Measurements from ENCODE around the gene PDE4A. TPM values are rescaled to one million over a fixed set of nuclear protein-coding genes. Genes with fewer than 3 reads are reported as not detected.

The PDE4A gene
- total and polyA plus RNA-seq, 10 of the 15 experiments (the other 5 are each of a cell fraction or from before 2014, with no cell fraction given): 0.24 to 13.3 (median 4.9) TPM

DNA sequence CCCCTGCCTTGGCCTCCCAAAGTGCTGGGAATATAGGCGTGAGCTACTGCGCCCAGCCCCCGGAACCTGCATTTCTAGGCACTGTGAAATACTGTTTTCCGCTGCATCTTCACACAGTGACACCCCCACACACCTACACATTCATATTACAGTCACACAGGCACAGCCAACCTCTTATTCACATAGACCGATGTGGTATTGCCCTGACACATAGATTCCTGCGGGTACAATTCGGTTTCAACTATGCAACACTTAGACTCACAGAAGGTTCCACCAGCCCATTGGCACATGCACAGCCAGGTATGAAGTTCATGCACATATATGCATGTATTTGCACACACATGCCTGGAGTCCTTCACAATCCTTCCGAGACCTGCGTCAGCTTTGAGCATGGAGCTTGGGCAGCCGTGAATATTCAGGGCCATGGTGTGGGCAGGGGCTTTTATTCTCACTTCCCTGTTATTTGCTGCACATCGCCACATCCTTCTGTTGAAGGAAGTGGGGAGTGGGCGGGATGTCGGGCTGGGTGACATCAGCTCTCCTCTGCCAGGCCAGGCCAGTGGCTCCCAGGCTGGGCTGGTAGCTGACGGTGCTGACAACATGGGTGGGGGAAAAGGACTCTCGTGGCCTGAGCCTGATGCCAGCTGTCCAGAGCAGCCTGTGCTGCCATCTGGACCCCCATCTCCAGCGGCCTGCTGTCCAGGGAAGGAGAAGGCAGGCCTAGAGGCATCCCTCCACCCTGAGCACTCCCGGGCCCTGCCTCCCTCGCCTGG, 11.6 kb upstream of the PDE4A start (continued):
- TF ChIP-seq ELK1 (IDR thresholded peaks at IDR 0.05; ENCODE audit: low read depth, low read length): 0 out of 2 replicates have a peak, but pooled peaks have one; percentile 27
- no peak for TF ChIP-seq SRF (IDR thresholded peaks at IDR 0.05; ENCODE audit: low read depth in 2 of 2, low read length in 2 of 2)
- TF ChIP-seq TAF1 (IDR thresholded peaks at IDR 0.05; ENCODE audit: borderline replicate concordance, low read depth, low read length): no peak
- no peak for TF ChIP-seq TCF7 (IDR thresholded peaks at IDR 0.05; ENCODE audit: borderline replicate concordance)
- no peak for TF ChIP-seq STAT1 (conservative IDR thresholded peaks at IDR 0.05)
- TF ChIP-seq RAD21 (IDR thresholded peaks at IDR 0.05; ENCODE audit: insufficient read depth, low read depth, low read length): no peak
- peak; percentile 81; the same call in 1 of the 3 replicates for TF ChIP-seq POU2F2 (IDR thresholded peaks at IDR 0.05; ENCODE audit: borderline replicate concordance, low read depth, low read length)
- TF ChIP-seq, protein P1, sequence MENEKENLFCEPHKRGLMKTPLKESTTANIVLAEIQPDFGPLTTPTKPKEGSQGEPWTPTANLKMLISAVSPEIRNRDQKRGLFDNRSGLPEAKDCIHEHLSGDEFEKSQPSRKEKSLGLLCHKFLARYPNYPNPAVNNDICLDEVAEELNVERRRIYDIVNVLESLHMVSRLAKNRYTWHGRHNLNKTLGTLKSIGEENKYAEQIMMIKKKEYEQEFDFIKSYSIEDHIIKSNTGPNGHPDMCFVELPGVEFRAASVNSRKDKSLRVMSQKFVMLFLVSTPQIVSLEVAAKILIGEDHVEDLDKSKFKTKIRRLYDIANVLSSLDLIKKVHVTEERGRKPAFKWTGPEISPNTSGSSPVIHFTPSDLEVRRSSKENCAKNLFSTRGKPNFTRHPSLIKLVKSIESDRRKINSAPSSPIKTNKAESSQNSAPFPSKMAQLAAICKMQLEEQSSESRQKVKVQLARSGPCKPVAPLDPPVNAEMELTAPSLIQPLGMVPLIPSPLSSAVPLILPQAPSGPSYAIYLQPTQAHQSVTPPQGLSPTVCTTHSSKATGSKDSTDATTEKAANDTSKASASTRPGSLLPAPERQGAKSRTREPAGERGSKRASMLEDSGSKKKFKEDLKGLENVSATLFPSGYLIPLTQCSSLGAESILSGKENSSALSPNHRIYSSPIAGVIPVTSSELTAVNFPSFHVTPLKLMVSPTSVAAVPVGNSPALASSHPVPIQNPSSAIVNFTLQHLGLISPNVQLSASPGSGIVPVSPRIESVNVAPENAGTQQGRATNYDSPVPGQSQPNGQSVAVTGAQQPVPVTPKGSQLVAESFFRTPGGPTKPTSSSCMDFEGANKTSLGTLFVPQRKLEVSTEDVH (IDR thresholded peaks at IDR 0.05; ENCODE audit: low read depth, partially characterized antibody): no peak
- TF ChIP-seq ZNF274 (IDR thresholded peaks at IDR 0.05; ENCODE audit: insufficient read depth, insufficient read length): no peak
- TF ChIP-seq EGR1 (IDR thresholded peaks at IDR 0.05; ENCODE audit: borderline replicate concordance in 1 of 2, low read depth in 2 of 2, low read length in 2 of 2): peak in 1 of 2 experiments; percentile 79; a peak in 1 of 3 replicates
- TF ChIP-seq, protein P2, sequence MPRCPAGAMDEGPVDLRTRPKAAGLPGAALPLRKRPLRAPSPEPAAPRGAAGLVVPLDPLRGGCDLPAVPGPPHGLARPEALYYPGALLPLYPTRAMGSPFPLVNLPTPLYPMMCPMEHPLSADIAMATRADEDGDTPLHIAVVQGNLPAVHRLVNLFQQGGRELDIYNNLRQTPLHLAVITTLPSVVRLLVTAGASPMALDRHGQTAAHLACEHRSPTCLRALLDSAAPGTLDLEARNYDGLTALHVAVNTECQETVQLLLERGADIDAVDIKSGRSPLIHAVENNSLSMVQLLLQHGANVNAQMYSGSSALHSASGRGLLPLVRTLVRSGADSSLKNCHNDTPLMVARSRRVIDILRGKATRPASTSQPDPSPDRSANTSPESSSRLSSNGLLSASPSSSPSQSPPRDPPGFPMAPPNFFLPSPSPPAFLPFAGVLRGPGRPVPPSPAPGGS (IDR thresholded peaks at IDR 0.05; ENCODE audit: borderline replicate concordance, insufficient read depth, low read depth, low read length, poor library complexity, severe bottlenecking): peak; percentile 30
- no peak for TF ChIP-seq STAT3 (IDR thresholded peaks at IDR 0.05; ENCODE audit: low read depth, low read length)
- no peak for TF ChIP-seq NFXL1 (IDR thresholded peaks at IDR 0.05; ENCODE audit: borderline replicate concordance)
- TF ChIP-seq, protein P3, sequence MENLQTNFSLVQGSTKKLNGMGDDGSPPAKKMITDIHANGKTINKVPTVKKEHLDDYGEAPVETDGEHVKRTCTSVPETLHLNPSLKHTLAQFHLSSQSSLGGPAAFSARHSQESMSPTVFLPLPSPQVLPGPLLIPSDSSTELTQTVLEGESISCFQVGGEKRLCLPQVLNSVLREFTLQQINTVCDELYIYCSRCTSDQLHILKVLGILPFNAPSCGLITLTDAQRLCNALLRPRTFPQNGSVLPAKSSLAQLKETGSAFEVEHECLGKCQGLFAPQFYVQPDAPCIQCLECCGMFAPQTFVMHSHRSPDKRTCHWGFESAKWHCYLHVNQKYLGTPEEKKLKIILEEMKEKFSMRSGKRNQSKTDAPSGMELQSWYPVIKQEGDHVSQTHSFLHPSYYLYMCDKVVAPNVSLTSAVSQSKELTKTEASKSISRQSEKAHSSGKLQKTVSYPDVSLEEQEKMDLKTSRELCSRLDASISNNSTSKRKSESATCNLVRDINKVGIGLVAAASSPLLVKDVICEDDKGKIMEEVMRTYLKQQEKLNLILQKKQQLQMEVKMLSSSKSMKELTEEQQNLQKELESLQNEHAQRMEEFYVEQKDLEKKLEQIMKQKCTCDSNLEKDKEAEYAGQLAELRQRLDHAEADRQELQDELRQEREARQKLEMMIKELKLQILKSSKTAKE (IDR thresholded peaks at IDR 0.05; ENCODE audit: low read depth, poor library complexity, severe bottlenecking): peak; percentile 14
- peak; percentile 85 to 87 for TF ChIP-seq IKZF2 (IDR thresholded peaks at IDR 0.05)
- TF ChIP-seq ZSCAN29 (IDR thresholded peaks at IDR 0.05): peak; percentile 51; the same call in 1 of the 2 replicates
- TF ChIP-seq RCOR1 (conservative IDR thresholded peaks at IDR 0.05; ENCODE audit: low read depth, low read length): no peak
- TF ChIP-seq RELB (IDR thresholded peaks at IDR 0.05; ENCODE audit: low read depth): peak; percentile 78

Measured in GM12878 (cell line).